HG03460 (cell line): ENCODE measurements around the gene SPTLC2.
"Not testable (repeated sequence)": the region's sequence is repeated elsewhere in the genome, so short reads cannot be mapped to it uniquely, and the experiment has no call there.

Experiments
- ATAC-seq: cut with Tn5 transposase; IDR thresholded peaks from one replicate; pipeline ENCODE4 v1.9.1; 2021; ENCODE audit not compliant: unreplicated experiment

The SPTLC2 gene

GRCh38 chr14:77616454-77617229, at the start of gene SPTLC2:
SPTLC2 (minus strand) TSS chr14:77616637; CDS start chr14:77616579, 58 bp downstream.
- peak; percentile 94 for ATAC-seq

- ATAC-seq: no peak
Measured at GRCh38 chr14:77663293-77663692, 46.9 kb upstream of the SPTLC2 start.

GRCh38 chr14:77661562-77661961, 45.1 kb upstream of the SPTLC2 start:
- ATAC-seq: not testable (repeated sequence)

GRCh38 chr14:77660754-77661153, 44.3 kb upstream of the SPTLC2 start:
- ATAC-seq: no peak

- ATAC-seq: no peak
Measured at GRCh38 chr14:77659831-77660230, 43.4 kb upstream of the SPTLC2 start.

- no peak for ATAC-seq
Measured at GRCh38 chr14:77657280-77657679, 40.8 kb upstream of the SPTLC2 start.

- no peak for ATAC-seq
Measured at GRCh38 chr14:77654001-77654441, 37.6 kb upstream of the SPTLC2 start.

GRCh38 chr14:77649326-77649725, 32.9 kb upstream of the SPTLC2 start:
- ATAC-seq: no peak

GRCh38 chr14:77648520-77649200, 32.2 kb upstream of the SPTLC2 start:
- ATAC-seq: no peak

- ATAC-seq: no peak
Measured at GRCh38 chr14:77647853-77648252, 31.4 kb upstream of the SPTLC2 start.

- ATAC-seq: no peak
Measured at GRCh38 chr14:77646907-77647306, 30.5 kb upstream of the SPTLC2 start.

GRCh38 chr14:77645520-77646230, 29.2 kb upstream of the SPTLC2 start:
- no peak for ATAC-seq

GRCh38 chr14:77642407-77642806, 26.0 kb upstream of the SPTLC2 start:
- no peak for ATAC-seq

- ATAC-seq: peak; percentile 66
Measured at GRCh38 chr14:77641534-77642341, 25.3 kb upstream of the SPTLC2 start.

GRCh38 chr14:77640756-77641533, 24.5 kb upstream of the SPTLC2 start:
- ATAC-seq: peak; percentile 36

GRCh38 chr14:77638771-77639171, 22.3 kb upstream of the SPTLC2 start:
- ATAC-seq: no peak

GRCh38 chr14:77635869-77636268, 19.4 kb upstream of the SPTLC2 start:
- ATAC-seq: not testable (repeated sequence)

GRCh38 chr14:77635466-77635865, 19.0 kb upstream of the SPTLC2 start:
- ATAC-seq: not testable (repeated sequence)

GRCh38 chr14:77630111-77630510, 13.7 kb upstream of the SPTLC2 start:
- ATAC-seq: no peak

GRCh38 chr14:77625360-77625759, 8.9 kb upstream of the SPTLC2 start:
- ATAC-seq: no peak
